Measurements from ENCODE around the gene ANKRD13C.

DNA sequence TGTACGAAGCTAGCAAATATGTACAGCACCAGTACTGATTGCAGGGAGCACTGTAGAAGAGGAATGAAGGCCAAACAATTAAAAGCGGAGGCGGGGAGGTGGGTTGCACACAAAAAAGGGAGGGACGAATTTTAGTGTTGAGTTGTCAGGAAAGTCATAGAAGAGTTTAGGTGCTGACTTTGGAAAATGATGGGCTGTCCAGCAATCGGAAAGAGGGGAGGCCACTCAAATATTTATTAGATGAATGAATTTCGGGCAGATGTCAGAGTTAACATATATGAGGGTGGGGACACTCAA, 537 bp upstream of the ANKRD13C start:
- TF ChIP-seq, protein P1, sequence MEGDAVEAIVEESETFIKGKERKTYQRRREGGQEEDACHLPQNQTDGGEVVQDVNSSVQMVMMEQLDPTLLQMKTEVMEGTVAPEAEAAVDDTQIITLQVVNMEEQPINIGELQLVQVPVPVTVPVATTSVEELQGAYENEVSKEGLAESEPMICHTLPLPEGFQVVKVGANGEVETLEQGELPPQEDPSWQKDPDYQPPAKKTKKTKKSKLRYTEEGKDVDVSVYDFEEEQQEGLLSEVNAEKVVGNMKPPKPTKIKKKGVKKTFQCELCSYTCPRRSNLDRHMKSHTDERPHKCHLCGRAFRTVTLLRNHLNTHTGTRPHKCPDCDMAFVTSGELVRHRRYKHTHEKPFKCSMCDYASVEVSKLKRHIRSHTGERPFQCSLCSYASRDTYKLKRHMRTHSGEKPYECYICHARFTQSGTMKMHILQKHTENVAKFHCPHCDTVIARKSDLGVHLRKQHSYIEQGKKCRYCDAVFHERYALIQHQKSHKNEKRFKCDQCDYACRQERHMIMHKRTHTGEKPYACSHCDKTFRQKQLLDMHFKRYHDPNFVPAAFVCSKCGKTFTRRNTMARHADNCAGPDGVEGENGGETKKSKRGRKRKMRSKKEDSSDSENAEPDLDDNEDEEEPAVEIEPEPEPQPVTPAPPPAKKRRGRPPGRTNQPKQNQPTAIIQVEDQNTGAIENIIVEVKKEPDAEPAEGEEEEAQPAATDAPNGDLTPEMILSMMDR (conservative IDR thresholded peaks at IDR 0.05), result no peak
- no peak for TF ChIP-seq EZH2 (IDR thresholded peaks at IDR 0.05; ENCODE audit: low read depth)

All from PC-9 (cell line).